Measurements from ENCODE around the gene ATP9B. TPM values are rescaled to one million over a fixed set of nuclear protein-coding genes. Genes with fewer than 3 reads are reported as not detected.

ATP9B gene
- total RNA-seq, 1 experiment from 2014 or later, result 20.9 TPM

DNA sequence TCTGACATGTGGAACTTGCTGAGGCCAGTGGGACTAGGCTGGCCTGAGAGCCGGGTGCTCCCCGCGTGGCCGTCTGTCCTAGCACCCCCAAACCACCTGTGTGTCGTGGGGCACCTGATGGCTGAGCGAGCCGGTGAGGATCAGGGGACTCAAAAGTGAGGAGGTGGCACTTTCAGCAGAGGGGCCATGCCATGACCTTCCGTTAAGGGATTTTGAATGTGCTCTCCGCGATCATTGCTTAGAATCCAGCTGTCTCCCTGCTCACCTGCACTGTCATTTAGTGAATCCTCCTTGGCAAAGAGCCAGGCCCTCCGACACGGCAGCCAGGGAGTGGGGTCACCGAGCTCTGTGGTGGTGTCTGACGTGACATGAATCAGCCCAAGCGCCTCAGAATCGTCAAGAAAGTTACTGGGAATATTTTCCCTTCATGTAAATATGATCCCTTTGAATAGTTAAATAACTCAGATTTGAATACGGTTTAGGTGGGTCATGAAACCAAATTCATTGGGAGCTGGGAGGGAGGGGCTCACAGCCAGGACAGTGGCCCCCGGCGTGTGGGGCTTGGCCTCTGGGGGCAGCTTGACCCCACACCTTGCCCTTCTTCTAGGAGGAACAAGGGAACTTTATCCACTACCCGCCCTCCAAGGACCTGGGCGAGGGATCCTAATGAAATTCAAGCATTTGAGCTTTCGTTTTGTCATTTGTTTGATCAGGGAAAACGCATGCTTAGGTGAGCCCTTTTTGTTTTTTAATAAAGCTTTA, 336.0 kb downstream of the ATP9B start:
- H3K9me3 ChIP-seq (ENCODE audit: control insufficient read depth, low read depth, low read length), result no peaks in the 10 kb centered on the region
- H3K27me3 ChIP-seq (ENCODE audit: insufficient read depth, low read length), result no peaks in the 10 kb centered on the region
- no peak overlapping the region for H2BK20ac ChIP-seq (ENCODE audit: low read depth, low read length, poor library complexity, severe bottlenecking)
- H2BK5ac ChIP-seq (ENCODE audit: insufficient read length, low read length), result no peak overlapping the region
- H4K91ac ChIP-seq (ENCODE audit: insufficient read length, low read depth, low read length), result no peak overlapping the region
- no peak overlapping the region; the same call in 1 of the 2 replicates for H3K14ac ChIP-seq (ENCODE audit: insufficient read depth, low read length)
- DNase-seq, result no peak
- H3K23me2 ChIP-seq (ENCODE audit: insufficient read length, low read depth, low read length, poor library complexity, severe bottlenecking), result no peaks in the 10 kb centered on the region
- WGBS (ENCODE audit: extremely low coverage, insufficient read length, low lambda C conversion rate), result no CpG with 5 or more reads among the region's 23 CpGs
- H3K27ac ChIP-seq (ENCODE audit: insufficient read length, low read depth, low read length), result no peak overlapping the region
- H3T11ph ChIP-seq (ENCODE audit: low read length), result no peak overlapping the region
- H2BK120ac ChIP-seq (ENCODE audit: low read depth, low read length, poor library complexity, severe bottlenecking), result no peak overlapping the region
- no peak overlapping the region for H3K4me2 ChIP-seq (ENCODE audit: insufficient read depth, insufficient read length, low read length)
- no peaks in the 10 kb centered on the region for H4K20me1 ChIP-seq (ENCODE audit: control insufficient read depth, insufficient read depth, insufficient read length)
- no peaks in the 10 kb centered on the region for H3K79me1 ChIP-seq (ENCODE audit: insufficient read depth, low read depth, low read length, poor library complexity, severe bottlenecking)
- H4K8ac ChIP-seq (replicated peaks; ENCODE audit: insufficient read length, low read depth, low read length), result no peak overlapping the region
- no peaks in the 10 kb centered on the region for H3K4me1 ChIP-seq (ENCODE audit: insufficient read depth, low read length)
- Mint-ChIP-seq H3K27ac (peak overlapping the region in 1 of 3 experiments; percentile 76; a peak in 1 of 7 replicates), H3K4me1 (peaks cover 4 to 23% of the 10 kb centered on the region in 2 experiments; a peak in 3 of 4 replicates), H3K27me3 (ENCODE audit: low read depth) (peaks cover 11% of the 10 kb centered on the region), H3K4me3 (no peak overlapping the region), H3K9me3 (no peaks in the 10 kb centered on the region; a peak in 1 of 5 replicates), H3K36me3 (ENCODE audit: insufficient read depth in 1 of 3, low read depth in 3 of 3) (no peaks in the 10 kb centered on the region)
- no peak overlapping the region for H2BK12ac ChIP-seq (ENCODE audit: insufficient read length, low read depth, low read length)
- TF ChIP-seq, protein P1, sequence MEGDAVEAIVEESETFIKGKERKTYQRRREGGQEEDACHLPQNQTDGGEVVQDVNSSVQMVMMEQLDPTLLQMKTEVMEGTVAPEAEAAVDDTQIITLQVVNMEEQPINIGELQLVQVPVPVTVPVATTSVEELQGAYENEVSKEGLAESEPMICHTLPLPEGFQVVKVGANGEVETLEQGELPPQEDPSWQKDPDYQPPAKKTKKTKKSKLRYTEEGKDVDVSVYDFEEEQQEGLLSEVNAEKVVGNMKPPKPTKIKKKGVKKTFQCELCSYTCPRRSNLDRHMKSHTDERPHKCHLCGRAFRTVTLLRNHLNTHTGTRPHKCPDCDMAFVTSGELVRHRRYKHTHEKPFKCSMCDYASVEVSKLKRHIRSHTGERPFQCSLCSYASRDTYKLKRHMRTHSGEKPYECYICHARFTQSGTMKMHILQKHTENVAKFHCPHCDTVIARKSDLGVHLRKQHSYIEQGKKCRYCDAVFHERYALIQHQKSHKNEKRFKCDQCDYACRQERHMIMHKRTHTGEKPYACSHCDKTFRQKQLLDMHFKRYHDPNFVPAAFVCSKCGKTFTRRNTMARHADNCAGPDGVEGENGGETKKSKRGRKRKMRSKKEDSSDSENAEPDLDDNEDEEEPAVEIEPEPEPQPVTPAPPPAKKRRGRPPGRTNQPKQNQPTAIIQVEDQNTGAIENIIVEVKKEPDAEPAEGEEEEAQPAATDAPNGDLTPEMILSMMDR (conservative IDR thresholded peaks at IDR 0.05), result no peak
- H2AK5ac ChIP-seq (ENCODE audit: insufficient read length, low read length), result no peak overlapping the region
- H3K18ac ChIP-seq (ENCODE audit: insufficient read length, low read depth, low read length), result no peak overlapping the region
- no peak overlapping the region for H4K5ac ChIP-seq (ENCODE audit: insufficient read length, low read depth, low read length)
- H2AFZ ChIP-seq (ENCODE audit: low read length), result no peak overlapping the region
- no peaks in the 10 kb centered on the region for H3K79me2 ChIP-seq (ENCODE audit: insufficient read depth, low read length)
- H3K9ac ChIP-seq (ENCODE audit: extremely low read depth, insufficient read length, low read length), result no peak overlapping the region
- H3K4ac ChIP-seq (ENCODE audit: low read depth, low read length), result no peak overlapping the region
- no peak overlapping the region for H3K23ac ChIP-seq (ENCODE audit: insufficient read length, low read depth, low read length)
- no peak overlapping the region for H3K56ac ChIP-seq (ENCODE audit: insufficient read length, low read depth, low read length)
- H2BK15ac ChIP-seq (ENCODE audit: low read depth, low read length), result no peak overlapping the region
